AG04450 (cell line): ENCODE data around the gene BASP1. TPM values are rescaled to one million over a fixed set of nuclear protein-coding genes. Genes with fewer than 3 reads are reported as not detected.

Experiments used
- CTCF ChIA-PET: fragments of 300-600, 350-600 bp; formaldehyde crosslinking; extraction: SDS; loops from one replicate; lab custom pipeline; 2022; ENCODE audit warnings: antibody characterized with exemption, inconsistent platforms; lab: Charles Lee
- POLR2A ChIA-PET: fragments of 350-600 bp; formaldehyde crosslinking; extraction: SDS; loops from one replicate; lab custom pipeline; 2021; ENCODE audit warnings: antibody characterized with exemption, inconsistent platforms; lab: Yijun Ruan, JAX
- DNase-seq: peaks from one replicate; pipeline ENCODE4 v3.0.0-alpha.2; 2011; ENCODE audit warnings: low read depth, low spot score
- H3K27ac ChIP-seq: one replicate; pipeline ENCODE4 v1.5.1; 2012; ENCODE audit warnings: low read depth, low read length, control low read depth
- H3K27me3 ChIP-seq: one replicate; pipeline ENCODE4 v1.6.0; 2012; ENCODE audit warnings: low read length; ENCODE audit not compliant: control insufficient read depth, insufficient read depth
- H3K4me3 ChIP-seq: 2 replicates; pipeline ENCODE4 v1.5.1; 2011; ENCODE audit warnings: mild to moderate bottlenecking, low read depth, low read length, control low read depth
- H3K9me3 ChIP-seq: 2 replicates; pipeline ENCODE4 v1.5.1; 2012; ENCODE audit warnings: low read length; ENCODE audit not compliant: control insufficient read depth, insufficient read depth
- CTCF ChIP-seq: IDR thresholded peaks from 2 replicates; pipeline ENCODE4 v1.5.1; 2011; ENCODE audit warnings: low read depth, low read length, control low read depth, inconsistent platforms
- polyA plus RNA-seq: library from polyadenylated mRNA; depleted of rRNA; stranded (reverse); fragments of >200 nt; gene quantifications from 2 replicates; pipeline ENCODE4 v1.2.3, GENCODE V29; 2011

BASP1 gene
- polyA plus RNA-seq, 1 experiment = 227 TPM

GRCh38 chr5:17219469-17219868, 2.0 kb downstream of the BASP1 start:
- Histone ChIP-seq H3K27me3 (no peaks in the 10 kb centered on the region), H3K9me3 (no peaks in the 10 kb centered on the region), H3K4me3 (peak overlapping the region; percentile 95), H3K27ac (no peak overlapping the region)
- no peak for DNase-seq
- ChIA-PET CTCF (interaction anchor here (0.6 kb wide), 1 partner anchor 16 kb away, joined by 5 read pairs; no protein-coding TSS in a partner anchor), POLR2A (no interaction called here)
- TF ChIP-seq CTCF = no peak

- Histone ChIP-seq H3K4me3 (peak overlapping the region; percentile 95), H3K27me3 (no peaks in the 10 kb centered on the region), H3K9me3 (no peaks in the 10 kb centered on the region), H3K27ac (no peak overlapping the region)
- CTCF ChIA-PET = interaction anchor here (0.6 kb wide), 1 partner anchor 17 kb away, joined by 5 read pairs; no protein-coding TSS in a partner anchor
- DNase-seq = no peak
- TF ChIP-seq CTCF = no peak
- POLR2A ChIA-PET = no interaction called here
Observed at GRCh38 chr5:17219992-17220391, 2.6 kb downstream of the BASP1 start.

- H3K27me3 ChIP-seq = no peaks in the 10 kb centered on the region
- ChIA-PET POLR2A (interaction anchor here (0.6 kb wide), 1 partner anchor 161 kb away, joined by 3 read pairs; no protein-coding TSS in a partner anchor), CTCF (no interaction called here)
- no peak for DNase-seq
- TF ChIP-seq CTCF = no peak
- H3K27ac ChIP-seq = no peak overlapping the region
- no peaks in the 10 kb centered on the region for H3K9me3 ChIP-seq
- peak overlapping the region; percentile 18; the same call in 1 of the 2 replicates for H3K4me3 ChIP-seq
Observed at GRCh38 chr5:17220469-17220868, 3.0 kb downstream of the BASP1 start.

GRCh38 chr5:17221843-17222636, 4.6 kb downstream of the BASP1 start:
- H3K4me3 ChIP-seq = 0 out of 2 replicates have a peak overlapping the region, but pooled peaks have one; percentile 2
- ChIA-PET CTCF (interaction anchor here (0.9 to 1.1 kb wide), 2 partner anchors 14 to 18 kb away, joined by 4 read pairs; no protein-coding TSS in a partner anchor), POLR2A (no interaction called here)
- no peaks in the 10 kb centered on the region for H3K9me3 ChIP-seq
- H3K27ac ChIP-seq = no peak overlapping the region
- DNase-seq = no peak
- H3K27me3 ChIP-seq = no peaks in the 10 kb centered on the region
- TF ChIP-seq CTCF = no peak

GRCh38 chr5:17222664-17223063, 5.2 kb downstream of the BASP1 start:
- DNase-seq = no peak
- ChIA-PET POLR2A (interaction anchor here (1.1 to 1.4 kb wide), 2 partner anchors 13 to 16 kb away, joined by 3 read pairs; no protein-coding TSS in a partner anchor), CTCF (no interaction called here)
- no peak overlapping the region for H3K27ac ChIP-seq
- no peak overlapping the region for H3K4me3 ChIP-seq
- H3K9me3 ChIP-seq = no peaks in the 10 kb centered on the region
- H3K27me3 ChIP-seq = no peaks in the 10 kb centered on the region
- no peak for TF ChIP-seq CTCF
